ENCODE results near the gene CDR2.

Gene CDR2

DNA sequence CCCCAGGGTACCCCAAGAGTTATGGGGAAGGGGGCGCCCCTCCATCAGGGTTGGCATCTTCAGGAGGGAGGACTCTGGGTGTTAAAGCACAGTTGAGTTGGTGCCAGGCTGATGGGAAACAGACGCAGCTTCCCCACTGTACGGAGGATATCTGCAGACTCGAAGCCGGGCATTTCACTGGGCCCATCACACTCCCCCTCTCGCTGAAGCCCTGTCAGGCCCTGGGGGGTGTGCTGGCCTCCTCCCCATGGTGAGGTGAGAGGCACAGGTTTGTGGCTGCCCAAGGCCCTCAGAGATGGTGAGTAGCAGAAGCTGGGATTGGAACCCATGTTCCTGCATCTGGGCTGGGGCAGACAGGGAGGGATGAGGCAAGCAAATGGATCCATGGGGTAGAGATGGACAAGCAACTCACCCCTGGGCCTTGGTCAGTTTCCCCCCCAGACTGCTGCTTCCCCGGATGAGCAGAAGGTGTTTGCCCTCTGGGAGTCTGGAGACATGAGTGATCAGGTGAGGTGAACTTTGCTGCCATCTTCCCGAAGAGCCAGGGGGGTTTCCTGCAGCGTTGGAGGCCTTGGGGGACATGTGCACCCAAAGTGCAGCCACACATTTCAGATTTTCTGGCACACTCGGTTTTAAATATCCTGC lies 46.2 kb downstream of the CDR2 start:
- no peak overlapping the region for H3K4me3 ChIP-seq (ENCODE audit: low read length)

DNA sequence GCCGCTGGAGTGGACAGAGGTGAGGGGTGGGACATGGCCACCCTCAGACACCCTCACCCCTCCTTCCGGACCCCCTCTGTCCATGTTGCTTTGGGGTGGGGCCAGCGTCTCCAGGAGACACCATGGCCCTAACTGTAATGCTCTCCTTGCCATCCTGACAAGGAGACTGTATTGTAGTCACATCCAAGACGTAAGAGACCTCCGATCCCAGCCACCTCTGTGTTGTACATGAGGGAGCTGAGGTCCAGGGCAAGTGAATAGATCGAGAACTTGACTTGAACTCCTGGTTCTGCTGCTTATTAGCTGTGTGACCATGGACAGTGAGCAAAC lies 47.0 kb downstream of the CDR2 start:
- H3K4me3 ChIP-seq (ENCODE audit: low read length), result no peak overlapping the region
- no peak for DNase-seq (ENCODE audit: low read depth, low spot score)

More for the DNA sequence above, 46.2 kb downstream of the CDR2 start:
- DNase-seq (ENCODE audit: low read depth, low spot score), result no peak

DNA sequence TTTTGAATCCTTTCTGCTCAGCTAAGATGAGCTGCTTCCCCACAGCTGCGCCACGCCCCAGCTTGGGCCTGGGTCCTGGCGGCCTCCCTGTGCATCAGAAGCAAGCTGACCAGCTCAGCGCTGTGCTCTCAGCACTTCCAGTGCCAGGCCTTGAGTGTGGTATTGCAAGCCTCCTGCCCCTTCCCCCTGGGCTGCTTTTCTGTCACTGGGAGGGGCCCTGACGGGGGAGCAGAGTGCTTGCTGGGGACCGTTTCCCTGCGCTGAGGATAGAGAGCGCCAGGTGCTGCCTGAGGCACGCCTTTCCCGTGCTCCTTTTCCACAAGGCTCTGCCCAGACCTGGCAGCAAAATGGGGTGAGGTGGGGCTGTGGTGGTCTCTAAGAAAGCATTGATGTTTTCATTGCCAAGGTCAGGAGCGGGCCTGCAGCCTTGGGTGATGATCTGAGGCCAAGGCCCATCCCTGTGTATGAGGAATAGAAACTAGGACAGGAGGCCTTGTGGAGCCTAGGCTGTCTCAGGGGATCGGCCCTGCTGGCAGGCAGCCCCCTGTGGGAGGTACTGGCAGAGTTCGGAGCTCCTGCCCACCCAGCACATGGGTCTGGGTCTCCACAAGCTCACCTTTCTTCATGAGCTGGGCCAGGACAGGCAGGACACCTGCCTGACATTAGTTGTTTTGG lies 47.5 kb downstream of the CDR2 start:
- H3K4me3 ChIP-seq (ENCODE audit: low read length), result no peak overlapping the region
- DNase-seq (ENCODE audit: low read depth, low spot score), result no peak

DNA sequence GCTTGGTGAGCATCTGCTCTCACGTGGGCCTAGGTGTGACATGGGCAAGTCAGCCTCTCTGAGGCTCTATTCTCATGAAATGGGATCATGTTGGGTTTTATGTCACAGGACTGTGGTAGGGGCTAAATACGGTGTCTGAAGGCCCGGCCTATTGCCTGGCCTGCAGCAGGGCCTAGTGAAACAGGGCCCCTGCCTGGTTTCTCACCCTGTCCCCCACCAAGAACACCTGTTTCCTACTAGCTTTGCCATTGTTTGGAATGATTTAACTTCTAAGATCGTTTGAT lies 48.1 kb downstream of the CDR2 start:
- no peak for DNase-seq (ENCODE audit: low read depth, low spot score)
- no peak overlapping the region for H3K4me3 ChIP-seq (ENCODE audit: low read length)

DNA sequence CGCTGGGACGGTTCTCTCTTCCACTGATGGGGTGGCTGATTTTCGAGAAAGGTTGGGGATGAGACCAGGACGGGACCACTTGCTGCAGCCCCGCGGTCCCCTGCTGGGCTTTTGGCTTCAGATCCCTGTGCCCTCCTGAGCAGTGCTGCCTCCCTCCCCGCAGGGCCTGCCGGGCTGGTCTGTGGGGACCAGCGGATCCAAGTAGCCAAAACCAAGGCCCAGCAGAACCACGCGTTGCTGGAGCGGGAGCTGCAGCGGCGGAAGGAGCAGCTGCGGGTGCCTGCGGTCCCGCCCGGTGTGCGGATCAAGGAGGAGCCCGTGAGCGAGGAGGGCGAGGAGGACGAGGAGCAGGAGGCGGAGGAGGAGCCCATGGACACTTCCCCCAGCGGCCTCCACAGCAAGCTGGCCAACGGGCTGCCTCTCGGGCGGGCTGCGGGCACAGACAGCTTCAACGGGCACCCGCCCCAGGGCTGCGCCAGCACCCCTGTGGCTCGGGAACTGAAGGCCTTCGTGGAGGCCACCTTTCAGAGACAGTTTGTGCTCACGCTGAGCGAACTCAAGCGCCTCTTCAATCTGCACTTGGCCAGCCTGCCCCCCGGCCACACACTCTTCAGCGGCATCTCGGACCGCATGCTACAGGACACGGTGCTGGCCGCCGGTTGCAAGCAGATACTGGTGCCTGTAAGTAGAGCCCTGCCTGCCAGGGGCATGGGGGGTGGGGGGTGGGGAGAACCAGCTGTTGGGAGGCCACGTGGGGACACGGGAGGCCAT lies 48.6 kb downstream of the CDR2 start:
- no peak overlapping the region for H3K4me3 ChIP-seq (ENCODE audit: low read length)
- DNase-seq (ENCODE audit: low read depth, low spot score), result no peak

DNA sequence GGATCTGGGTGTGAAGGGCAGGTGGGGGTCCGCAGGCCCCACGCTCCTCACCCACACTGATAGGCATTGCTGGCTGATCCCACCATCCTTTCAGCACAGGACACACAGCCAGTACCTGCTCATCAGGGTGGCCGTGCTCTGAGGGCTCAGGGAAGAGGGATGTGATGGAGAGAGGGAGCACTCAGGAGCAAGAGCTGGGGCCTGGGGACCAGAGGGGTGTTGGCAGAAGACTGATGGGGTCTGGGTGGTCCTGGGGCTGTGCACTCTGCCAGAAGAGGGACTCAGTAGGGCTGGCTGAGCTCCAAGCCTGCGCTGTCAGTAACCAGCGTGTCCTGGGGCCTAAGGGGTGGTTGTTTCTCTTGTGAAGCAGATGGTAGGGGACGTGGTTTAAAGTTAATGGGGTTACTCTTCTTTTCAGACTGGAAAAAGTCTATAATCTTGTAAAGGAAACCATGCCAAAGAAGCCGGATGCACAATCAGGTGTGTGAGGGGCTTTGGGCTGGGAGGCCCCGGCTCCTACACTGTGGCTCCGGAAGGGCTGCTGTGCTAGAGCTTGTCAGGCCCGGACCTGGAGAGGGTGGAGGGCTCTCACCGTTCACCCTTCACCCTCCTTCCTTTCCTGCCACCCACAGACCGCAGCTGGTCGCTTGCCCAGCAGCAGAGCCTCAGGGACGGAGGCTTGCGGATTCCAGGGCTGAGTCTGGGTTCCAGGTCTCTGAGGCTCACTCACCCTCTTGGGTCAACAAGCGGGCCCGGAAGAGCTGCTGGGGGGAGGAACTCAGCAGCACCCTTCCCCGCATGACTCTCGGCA lies 49.4 kb downstream of the CDR2 start:
- DNase-seq (ENCODE audit: low read depth, low spot score), result no peak
- H3K4me3 ChIP-seq (ENCODE audit: low read length), result no peak overlapping the region

DNA sequence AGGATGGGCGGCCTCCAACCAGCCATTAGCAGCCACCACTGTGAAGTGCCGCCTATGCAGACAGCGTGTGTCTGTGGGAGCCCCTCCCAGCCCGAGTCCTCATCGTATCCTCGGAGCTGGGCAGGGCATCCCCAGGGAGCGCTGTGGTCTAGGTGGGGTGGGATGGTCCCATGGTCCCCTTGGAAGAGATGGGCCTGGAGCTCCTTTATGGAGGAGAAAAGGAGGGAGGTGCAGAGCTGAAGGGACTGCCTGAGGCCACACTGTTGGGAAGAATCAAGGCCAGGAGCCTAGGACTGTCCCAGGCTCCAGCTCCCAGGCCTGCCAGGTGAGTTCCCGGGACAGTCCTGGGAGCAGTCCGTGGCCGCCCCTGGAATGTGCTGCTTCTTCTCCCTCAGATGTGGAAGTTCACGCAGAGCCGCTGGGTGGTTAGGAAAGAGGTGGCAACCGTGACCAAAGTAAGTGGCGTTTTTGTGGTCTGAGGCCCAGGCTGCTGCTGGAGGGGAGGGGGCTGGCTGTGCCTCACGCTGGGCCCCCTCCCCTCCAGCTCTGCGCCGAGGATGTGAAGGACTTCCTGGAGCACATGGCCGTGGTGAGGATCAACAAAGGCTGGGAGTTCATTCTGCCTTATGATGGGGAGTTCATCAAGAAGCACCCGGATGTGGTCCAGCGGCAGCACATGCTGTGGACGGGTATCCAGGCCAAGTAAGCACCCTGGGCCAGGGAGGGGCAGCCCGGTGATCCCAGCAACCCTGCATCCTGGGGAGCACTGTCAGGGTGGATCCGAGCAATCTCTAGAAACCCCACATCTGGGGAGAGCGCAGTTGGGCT lies 50.2 kb downstream of the CDR2 start:
- DNase-seq (ENCODE audit: low read depth, low spot score), result no peak
- no peak overlapping the region for H3K4me3 ChIP-seq (ENCODE audit: low read length)

DNA sequence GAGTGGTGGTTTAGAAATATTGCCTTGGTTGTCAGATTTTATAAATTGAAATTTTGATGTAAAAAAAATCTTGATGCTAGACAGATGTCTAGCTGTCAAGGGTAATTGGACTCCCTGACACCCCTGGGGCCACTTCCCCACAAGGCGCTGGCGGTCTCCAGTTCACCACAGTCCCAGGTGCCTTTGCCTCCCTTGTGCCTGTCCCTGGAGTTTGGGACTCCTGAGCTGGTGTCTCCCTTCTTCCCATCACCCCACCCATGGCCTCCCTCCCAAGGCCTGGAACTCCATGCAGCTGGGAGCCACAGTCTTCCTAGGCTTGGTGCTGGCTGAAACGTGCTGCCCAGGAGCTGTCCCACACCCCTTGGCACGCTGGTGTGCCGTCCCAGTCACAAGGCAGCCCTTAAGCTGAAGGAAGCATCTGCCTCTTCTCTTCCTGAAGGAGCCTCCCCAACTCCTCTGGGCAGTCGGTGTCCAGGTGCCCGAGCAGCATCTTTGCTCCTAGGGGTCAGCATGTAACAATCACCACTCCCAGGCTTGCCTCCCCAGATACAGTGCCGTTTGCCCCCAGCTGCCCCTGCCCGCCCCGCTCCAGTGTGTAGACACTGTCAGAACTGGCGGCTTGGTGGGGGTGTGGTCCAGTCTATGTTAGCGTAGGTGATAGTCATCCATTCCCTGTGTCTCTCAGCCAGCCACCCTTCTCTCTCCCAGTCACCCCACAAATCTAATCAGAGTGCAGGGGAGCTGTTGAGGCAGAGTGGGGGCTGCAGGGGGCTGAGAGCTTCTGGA lies 51.1 kb downstream of the CDR2 start:
- DNase-seq (ENCODE audit: low read depth, low spot score), result no peak
- H3K4me3 ChIP-seq (ENCODE audit: low read length), result no peak overlapping the region

DNA sequence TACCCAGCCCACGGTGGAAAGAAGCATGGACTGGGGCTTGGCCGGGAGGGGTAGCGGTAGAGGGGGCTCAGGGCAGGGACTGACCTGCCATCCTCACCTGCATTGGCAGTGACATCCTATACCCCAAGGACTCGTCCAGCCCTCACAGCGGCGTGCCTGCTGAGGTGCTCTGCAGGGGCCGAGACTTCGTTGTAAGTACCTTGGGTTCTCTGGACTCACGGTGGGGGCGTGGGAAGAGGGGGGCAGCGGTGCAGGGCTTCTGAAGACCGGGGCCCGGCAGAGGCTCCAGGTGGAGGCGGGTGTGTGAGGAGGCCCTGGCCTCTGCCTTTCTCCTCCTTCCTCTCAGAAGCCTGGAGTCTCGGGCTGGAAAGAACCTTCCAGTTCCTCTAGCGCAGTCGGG lies 51.7 kb downstream of the CDR2 start:
- DNase-seq (ENCODE audit: low read depth, low spot score), result no peak
- H3K4me3 ChIP-seq (ENCODE audit: low read length), result no peak overlapping the region

DNA sequence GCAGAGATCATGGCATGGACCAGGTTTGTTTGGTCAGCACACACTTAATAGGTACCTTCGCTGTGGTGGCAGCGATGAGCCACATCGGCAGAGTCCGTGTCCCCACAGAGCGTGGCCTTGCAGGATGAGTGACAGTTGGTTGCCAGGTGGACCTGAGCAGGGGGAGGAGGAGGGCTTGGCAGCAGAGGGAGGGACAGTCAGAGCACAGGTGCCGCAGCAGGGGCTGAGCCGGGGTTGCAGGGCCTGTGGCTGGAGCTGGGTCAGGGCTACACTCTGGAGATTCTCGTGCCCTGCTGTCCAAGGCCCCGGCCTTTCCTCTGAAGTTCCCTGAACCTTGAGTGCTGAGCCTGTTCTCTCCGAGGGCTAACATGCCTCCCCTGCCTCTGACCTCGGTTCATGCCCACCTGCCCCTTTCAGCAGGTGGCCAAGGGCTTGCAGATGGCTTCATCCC lies 52.4 kb downstream of the CDR2 start:
- H3K4me3 ChIP-seq (ENCODE audit: low read length), result no peak overlapping the region
- no peak for DNase-seq (ENCODE audit: low read depth, low spot score)

DNA sequence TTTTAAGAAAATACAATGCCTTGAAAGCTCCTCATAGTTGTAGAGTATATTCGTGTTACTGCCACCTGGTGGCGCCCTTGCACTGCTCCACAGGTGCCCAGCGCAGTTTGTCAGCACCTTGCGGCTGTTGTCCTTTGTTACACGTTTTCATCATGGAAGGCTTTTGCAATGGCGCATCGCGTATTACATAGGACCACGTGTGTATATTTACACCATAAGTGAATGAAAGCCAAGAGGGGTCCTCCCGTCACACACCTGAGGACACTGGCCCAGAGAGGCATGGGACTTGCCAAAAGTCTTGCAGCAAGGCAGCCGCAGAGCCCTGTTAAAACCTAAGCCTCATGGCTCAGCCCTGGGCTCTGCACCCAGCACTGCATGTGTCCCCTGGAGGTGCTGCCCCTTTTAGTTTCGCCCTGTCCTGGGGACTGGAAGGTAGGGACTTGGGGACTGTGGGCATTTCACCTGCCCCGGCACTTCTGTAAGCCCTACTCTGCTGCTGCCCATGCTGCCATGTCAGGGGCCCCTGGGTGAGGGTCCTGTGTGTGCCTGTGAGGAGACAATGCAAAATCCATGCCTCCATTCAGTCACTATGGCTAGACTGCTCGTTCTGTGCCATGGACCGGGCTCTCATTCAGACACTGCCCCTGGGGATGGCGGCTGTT lies 52.9 kb downstream of the CDR2 start:
- H3K4me3 ChIP-seq (ENCODE audit: low read length), result no peak overlapping the region
- DNase-seq (ENCODE audit: low read depth, low spot score), result peak; percentile 58

DNA sequence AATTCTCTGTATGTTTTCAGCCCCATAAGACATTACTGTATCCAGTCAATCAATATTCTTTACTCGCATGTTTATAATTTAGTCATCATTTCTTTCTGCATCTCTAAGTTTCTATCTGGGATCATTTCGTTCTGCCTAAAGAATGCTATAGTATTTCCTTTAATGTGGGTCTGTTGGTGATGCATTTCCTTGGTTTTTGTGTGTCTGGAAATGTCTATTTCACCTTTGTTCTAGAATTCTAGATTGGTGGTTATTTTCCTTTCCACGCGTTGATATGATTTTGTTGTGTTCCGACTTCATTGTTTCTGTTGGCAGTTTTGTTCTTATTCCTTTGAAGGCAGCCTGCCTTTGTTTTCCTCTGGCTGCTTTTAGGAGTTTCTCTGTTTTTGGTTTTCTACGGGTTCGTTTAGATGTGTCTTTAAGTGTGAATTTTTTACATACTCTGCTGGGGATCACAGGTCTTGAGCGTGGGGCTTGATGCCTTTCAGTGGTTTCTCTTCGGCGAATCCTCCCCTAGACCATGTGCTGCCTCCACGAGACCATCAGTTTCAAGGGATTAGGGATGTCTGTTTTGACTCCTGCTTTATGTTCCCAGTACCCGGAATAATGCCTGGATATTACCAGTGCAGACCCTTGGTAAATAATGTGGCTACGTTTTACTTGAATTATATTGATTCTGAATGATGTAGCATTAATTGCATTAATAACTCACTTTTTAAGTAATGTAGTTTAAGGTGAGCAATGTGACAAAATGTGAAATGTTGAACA lies 53.7 kb downstream of the CDR2 start:
- no peak for DNase-seq (ENCODE audit: low read depth, low spot score)
- no peak overlapping the region for H3K4me3 ChIP-seq (ENCODE audit: low read length)

DNA sequence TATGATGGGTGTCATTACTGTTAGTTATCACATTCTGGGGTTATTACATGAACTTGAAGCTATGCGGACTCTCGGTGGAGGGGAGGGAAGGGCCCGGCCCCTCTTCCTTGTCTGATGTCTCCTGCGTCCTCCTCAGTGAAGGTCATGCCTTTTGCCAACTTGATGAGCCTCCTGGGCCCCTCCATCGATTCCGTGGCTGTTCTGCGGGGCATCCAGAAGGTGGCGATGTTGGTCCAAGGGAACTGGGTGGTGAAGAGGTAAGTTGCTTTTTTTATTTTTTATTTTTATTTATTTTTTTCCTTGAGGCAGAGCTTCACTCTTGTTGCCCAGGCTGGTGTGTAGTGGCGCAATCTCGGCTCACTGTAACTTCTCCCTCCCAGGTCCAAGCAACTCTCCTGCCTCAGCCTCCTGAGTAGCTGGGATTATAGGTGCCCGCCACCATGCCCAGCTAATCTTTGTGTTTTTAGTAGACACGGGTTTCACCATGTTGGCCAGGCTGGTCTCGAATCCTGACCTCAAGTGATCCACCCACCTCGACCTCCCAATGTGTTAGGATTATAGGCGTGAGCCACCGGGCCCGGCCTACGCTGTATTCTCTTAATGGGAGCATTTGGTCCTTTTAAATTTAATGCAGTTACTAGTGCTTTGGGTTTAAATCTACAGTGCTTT lies 55.6 kb downstream of the CDR2 start:
- H3K4me3 ChIP-seq (ENCODE audit: low read length), result no peak overlapping the region
- no peak for DNase-seq (ENCODE audit: low read depth, low spot score)

DNA sequence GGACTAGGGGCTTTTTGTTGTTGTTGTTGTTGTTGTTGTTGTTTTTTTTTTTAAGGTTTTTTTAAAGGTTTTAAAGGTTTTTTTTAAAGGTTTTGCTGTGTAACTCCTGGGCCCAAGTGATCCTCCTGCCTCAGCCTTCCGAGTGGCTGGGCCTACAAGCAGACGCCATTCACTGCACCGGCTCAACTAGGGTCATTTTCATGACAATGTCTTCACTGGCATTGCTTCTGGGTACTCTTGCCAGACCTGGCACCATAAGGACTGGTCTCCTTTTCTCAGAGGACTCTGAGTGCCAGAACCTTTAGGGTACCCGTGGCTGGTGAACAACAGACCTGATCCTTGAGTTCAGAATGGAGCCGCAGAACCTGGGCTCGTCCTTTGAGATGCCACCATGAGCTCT lies 56.8 kb downstream of the CDR2 start:
- no peak overlapping the region for H3K4me3 ChIP-seq (ENCODE audit: low read length)
- no peak for DNase-seq (ENCODE audit: low read depth, low spot score)

DNA sequence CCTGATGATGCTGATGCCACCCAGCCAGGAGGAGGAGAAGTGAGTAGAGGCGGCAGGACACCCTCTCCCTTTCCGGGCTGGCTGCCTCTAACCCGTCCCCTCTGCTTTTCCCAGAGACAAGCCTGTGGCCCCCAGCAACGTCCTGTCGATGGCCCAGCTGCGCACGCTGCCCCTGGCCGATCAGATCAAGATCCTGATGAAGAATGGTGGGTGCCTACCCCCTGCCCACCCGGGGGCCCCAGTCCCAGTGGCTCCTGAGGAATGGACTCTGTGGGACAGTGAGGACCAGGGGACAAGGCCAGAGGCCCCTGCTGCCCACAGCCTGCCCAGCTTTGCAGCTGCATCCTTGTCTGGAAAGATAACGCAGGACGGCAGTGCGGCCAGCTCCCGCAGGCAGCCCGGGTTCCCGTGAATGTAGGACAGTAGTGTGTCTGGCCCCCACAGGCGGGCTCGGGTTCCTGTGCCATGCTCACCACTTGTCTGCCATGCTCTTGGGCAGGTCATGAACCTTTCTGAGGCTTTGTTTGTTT lies 57.4 kb downstream of the CDR2 start:
- no peak for DNase-seq (ENCODE audit: low read depth, low spot score)
- no peak overlapping the region for H3K4me3 ChIP-seq (ENCODE audit: low read length)

DNA sequence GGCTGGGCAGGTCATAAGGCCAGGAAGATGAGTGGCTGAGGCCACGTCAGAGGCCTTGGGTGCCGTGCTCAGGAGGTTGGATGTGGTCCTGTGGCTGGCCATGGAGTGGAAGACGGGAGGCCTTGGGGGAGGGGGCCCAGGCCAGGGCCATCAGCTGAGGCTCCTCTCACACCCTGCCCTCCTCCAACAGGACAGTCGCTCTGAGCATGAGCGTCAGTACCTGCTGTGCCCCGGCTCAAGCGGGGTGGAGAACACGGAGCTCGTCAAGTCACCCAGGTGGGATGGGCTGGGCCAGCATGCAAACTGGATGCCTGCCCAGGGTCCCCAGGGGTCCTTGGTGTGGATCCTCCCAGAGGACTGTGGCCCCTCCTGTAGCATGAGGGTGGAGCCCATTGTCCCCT lies 58.0 kb downstream of the CDR2 start:
- DNase-seq (ENCODE audit: low read depth, low spot score), result no peak
- no peak overlapping the region for H3K4me3 ChIP-seq (ENCODE audit: low read length)

All from Jurkat, Clone E6-1 (cell line).